GM18526 (cell line): Measurements from ENCODE around the gene CIAO2B.

ENCODE experiments used
- POLR2A ChIP-seq: IDR thresholded peaks from 3 replicates; pipeline ENCODE4 v1.6.1; 2011; ENCODE audit not compliant: insufficient read length; ENCODE audit errors: extremely low read depth

The CIAO2B gene

GRCh38 chr16:66888647-66889615, 45.3 kb downstream of the CIAO2B start:
- no peak for TF ChIP-seq POLR2A

- TF ChIP-seq POLR2A = no peak
Measured at GRCh38 chr16:66886914-66887313, 47.3 kb downstream of the CIAO2B start.

- no peak for TF ChIP-seq POLR2A
Measured at GRCh38 chr16:66886321-66886720, 47.9 kb downstream of the CIAO2B start.

GRCh38 chr16:66885491-66885890, 48.7 kb downstream of the CIAO2B start:
- TF ChIP-seq POLR2A = no peak

GRCh38 chr16:66882702-66883101, 51.5 kb downstream of the CIAO2B start:
- no peak for TF ChIP-seq POLR2A
